HL-60 (cell line): ENCODE data around the gene HECW1.

Experiments used
- DNase-seq, 2 experiments: peaks; one replicate each; pipeline ENCODE4 v3.0.0-alpha.2; 2010 to 2020; ENCODE audit warnings: low read depth in 1 of 2, low spot score in 1 of 2
- H3K27ac ChIP-seq: fragments of 250-450 bp; sonication (Bioruptor Pico); replicated peaks from 2 replicates; pipeline ENCODE4 v1.5.1; 2020; ENCODE audit warnings: mild to moderate bottlenecking, moderate library complexity
- H3K27me3 ChIP-seq: fragments of 250-450 bp; sonication (Bioruptor Pico); 2 replicates; pipeline ENCODE4 v1.5.1; 2021; ENCODE audit warnings: mild to moderate bottlenecking, moderate library complexity; ENCODE audit not compliant: insufficient read depth, poor library complexity, severe bottlenecking
- H3K4me3 ChIP-seq: replicated peaks from 2 replicates; pipeline ENCODE4 v1.5.1; 2011; ENCODE audit warnings: mild to moderate bottlenecking, control low read depth, low read length; ENCODE audit not compliant: insufficient read depth
- GABPA ChIP-seq: IDR thresholded peaks from 2 replicates; pipeline ENCODE4 v1.6.1; 2012; ENCODE audit warnings: low read depth
- POLR2AphosphoS5 ChIP-seq: IDR thresholded peaks from 2 replicates; pipeline ENCODE4 v1.6.1; 2012; ENCODE audit warnings: low read depth
- SPI1 ChIP-seq: IDR thresholded peaks from 2 replicates; pipeline ENCODE4 v1.6.1; 2012; ENCODE audit warnings: low read depth, mild to moderate bottlenecking, borderline replicate concordance
- TF ChIP-seq, protein P1 (sequence below): IDR thresholded peaks from one replicate; pipeline ENCODE4 v1.5.1; 2011; ENCODE audit warnings: low read length, control low read depth, inconsistent platforms; ENCODE audit not compliant: insufficient read depth
- TF ChIP-seq, protein P2 (sequence below): IDR thresholded peaks from 2 replicates; pipeline ENCODE4 v1.6.1; 2012; ENCODE audit warnings: low read depth; ENCODE audit not compliant: insufficient replicate concordance

HECW1 gene

DNA sequence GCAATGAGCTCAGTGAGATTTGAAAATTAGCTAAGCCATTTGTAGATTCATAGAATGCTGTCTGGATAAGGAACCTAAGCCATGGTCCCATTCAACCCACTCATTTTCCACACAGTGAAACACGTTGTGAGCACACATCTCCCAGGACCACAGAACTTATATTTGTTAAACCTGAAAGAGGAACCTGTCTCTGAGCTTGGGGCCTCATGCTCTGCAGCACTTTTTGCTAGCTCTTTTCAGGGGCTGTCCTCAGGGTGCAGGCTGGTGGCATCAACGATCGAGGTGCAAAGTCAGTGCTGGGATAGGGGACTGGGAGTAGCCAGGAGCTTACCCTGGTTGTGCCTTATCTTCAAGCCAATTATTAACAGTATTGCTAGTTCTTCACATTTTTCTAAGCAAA, 11.9 kb downstream of the HECW1 start:
- Histone ChIP-seq H3K27me3 (peaks cover 6% of the 10 kb centered on the region), H3K27ac (no peak overlapping the region), H3K4me3 (no peak overlapping the region)
- no peak for TF ChIP-seq GABPA
- TF ChIP-seq, protein P1, sequence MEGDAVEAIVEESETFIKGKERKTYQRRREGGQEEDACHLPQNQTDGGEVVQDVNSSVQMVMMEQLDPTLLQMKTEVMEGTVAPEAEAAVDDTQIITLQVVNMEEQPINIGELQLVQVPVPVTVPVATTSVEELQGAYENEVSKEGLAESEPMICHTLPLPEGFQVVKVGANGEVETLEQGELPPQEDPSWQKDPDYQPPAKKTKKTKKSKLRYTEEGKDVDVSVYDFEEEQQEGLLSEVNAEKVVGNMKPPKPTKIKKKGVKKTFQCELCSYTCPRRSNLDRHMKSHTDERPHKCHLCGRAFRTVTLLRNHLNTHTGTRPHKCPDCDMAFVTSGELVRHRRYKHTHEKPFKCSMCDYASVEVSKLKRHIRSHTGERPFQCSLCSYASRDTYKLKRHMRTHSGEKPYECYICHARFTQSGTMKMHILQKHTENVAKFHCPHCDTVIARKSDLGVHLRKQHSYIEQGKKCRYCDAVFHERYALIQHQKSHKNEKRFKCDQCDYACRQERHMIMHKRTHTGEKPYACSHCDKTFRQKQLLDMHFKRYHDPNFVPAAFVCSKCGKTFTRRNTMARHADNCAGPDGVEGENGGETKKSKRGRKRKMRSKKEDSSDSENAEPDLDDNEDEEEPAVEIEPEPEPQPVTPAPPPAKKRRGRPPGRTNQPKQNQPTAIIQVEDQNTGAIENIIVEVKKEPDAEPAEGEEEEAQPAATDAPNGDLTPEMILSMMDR, result no peak
- TF ChIP-seq, protein P2, sequence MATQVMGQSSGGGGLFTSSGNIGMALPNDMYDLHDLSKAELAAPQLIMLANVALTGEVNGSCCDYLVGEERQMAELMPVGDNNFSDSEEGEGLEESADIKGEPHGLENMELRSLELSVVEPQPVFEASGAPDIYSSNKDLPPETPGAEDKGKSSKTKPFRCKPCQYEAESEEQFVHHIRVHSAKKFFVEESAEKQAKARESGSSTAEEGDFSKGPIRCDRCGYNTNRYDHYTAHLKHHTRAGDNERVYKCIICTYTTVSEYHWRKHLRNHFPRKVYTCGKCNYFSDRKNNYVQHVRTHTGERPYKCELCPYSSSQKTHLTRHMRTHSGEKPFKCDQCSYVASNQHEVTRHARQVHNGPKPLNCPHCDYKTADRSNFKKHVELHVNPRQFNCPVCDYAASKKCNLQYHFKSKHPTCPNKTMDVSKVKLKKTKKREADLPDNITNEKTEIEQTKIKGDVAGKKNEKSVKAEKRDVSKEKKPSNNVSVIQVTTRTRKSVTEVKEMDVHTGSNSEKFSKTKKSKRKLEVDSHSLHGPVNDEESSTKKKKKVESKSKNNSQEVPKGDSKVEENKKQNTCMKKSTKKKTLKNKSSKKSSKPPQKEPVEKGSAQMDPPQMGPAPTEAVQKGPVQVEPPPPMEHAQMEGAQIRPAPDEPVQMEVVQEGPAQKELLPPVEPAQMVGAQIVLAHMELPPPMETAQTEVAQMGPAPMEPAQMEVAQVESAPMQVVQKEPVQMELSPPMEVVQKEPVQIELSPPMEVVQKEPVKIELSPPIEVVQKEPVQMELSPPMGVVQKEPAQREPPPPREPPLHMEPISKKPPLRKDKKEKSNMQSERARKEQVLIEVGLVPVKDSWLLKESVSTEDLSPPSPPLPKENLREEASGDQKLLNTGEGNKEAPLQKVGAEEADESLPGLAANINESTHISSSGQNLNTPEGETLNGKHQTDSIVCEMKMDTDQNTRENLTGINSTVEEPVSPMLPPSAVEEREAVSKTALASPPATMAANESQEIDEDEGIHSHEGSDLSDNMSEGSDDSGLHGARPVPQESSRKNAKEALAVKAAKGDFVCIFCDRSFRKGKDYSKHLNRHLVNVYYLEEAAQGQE, result no peak
- no peak for TF ChIP-seq POLR2AphosphoS5
- no peak for TF ChIP-seq SPI1
- no peak for DNase-seq

DNA sequence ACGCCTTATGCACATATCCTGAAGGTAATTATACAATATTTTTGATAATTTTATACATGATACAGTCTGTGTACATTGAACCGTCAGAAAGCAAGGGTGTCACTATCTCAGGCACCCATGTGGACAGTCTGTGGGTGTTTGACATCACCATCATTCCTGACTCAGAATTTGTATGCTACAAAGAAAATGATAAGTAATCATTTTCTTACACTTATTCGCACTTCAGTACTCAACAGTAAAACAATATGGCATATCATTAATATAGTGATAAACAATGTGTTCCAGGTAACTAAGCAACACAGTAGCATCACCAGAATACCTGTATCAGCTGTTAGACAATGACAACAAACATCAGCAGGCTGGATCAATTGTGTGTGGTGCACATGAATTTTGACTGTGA, 17.9 kb downstream of the HECW1 start:
- no peak overlapping the region for H3K4me3 ChIP-seq
- H3K27ac ChIP-seq, result no peak overlapping the region
- no peak for DNase-seq
- no peak for TF ChIP-seq GABPA
- no peak for TF ChIP-seq SPI1
- no peak for TF ChIP-seq POLR2AphosphoS5
- TF ChIP-seq, protein P2, result no peak
- TF ChIP-seq, protein P1, result no peak
- no peaks in the 10 kb centered on the region for H3K27me3 ChIP-seq

DNA sequence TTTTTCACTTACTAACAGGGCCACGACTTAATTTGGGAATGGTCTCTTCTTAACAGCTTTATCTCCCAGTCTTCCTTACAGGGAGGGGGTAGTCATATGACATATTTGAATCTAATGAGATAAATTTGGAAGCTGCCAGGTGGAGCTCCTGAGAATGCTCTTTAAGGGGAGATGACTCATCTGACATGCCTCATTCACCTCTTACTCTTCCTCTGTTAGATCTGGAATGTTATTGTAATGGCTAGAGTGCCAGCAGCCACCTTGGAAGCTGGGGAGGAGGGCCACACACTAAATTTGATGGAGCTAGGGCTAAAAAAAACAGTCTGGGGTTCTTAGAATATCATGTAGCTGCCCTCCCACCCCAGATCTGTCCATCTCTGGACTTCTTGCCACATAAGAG, 22.7 kb downstream of the HECW1 start:
- Histone ChIP-seq H3K27me3 (no peaks in the 10 kb centered on the region), H3K27ac (no peak overlapping the region), H3K4me3 (no peak overlapping the region)
- no peak for DNase-seq
- TF ChIP-seq SPI1, result no peak
- TF ChIP-seq, protein P1, result no peak
- TF ChIP-seq, protein P2, result no peak
- TF ChIP-seq POLR2AphosphoS5, result no peak
- TF ChIP-seq GABPA, result no peak
